GM12801 (cell line): ENCODE results near the gene MOB4.

Experiments
- CTCF ChIP-seq: IDR thresholded peaks from one replicate; pipeline ENCODE4 v1.5.1; 2011; ENCODE audit warnings: control low read depth; ENCODE audit not compliant: insufficient read length; ENCODE audit errors: extremely low read depth

The MOB4 gene

GRCh38 chr2:197575987-197576386 is 60.1 kb downstream of the MOB4 start:
- TF ChIP-seq CTCF, result no peak

GRCh38 chr2:197576631-197577030 is 60.8 kb downstream of the MOB4 start:
- TF ChIP-seq CTCF, result no peak

GRCh38 chr2:197577446-197577845 is 61.6 kb downstream of the MOB4 start:
- TF ChIP-seq CTCF, result no peak

GRCh38 chr2:197591339-197592072 is 75.6 kb downstream of the MOB4 start:
- TF ChIP-seq CTCF, result no peak

- TF ChIP-seq CTCF, result no peak
Measured at GRCh38 chr2:197596766-197597165, 80.9 kb downstream of the MOB4 start.

GRCh38 chr2:197597166-197597565 is 81.3 kb downstream of the MOB4 start:
- no peak for TF ChIP-seq CTCF

- TF ChIP-seq CTCF, result no peak
Measured at GRCh38 chr2:197598450-197598849, 82.6 kb downstream of the MOB4 start.
